Measurements from ENCODE around the gene CCDC12. TPM values are rescaled to one million over a fixed set of nuclear protein-coding genes. Genes with fewer than 3 reads are reported as not detected.
A peak's percentile ranks its signal among the peaks of the same experiment; 100 is the strongest.

CCDC12 gene
- total RNA-seq, 1 experiment from 2014 or later, result 44.2 TPM

GRCh38 chr3:46883830-46884185 is 92.7 kb downstream of the CCDC12 start:
- Histone ChIP-seq H3K4me2 (ENCODE audit: low read length) (no peak overlapping the region), H3K9ac (ENCODE audit: low read length) (no peak overlapping the region), H3K9me3 (ENCODE audit: low read length) (no peaks in the 10 kb centered on the region), H3K4me1 (ENCODE audit: insufficient read depth, low read length) (no peaks in the 10 kb centered on the region), H4K20me1 (ENCODE audit: low read length) (no peaks in the 10 kb centered on the region), H3F3A (ENCODE audit: low read length, unreplicated experiment) (no peaks in the 10 kb centered on the region), H2AFZ (ENCODE audit: low read length) (no peak overlapping the region), H3K27ac (ENCODE audit: low read length) (no peak overlapping the region), H3K4me3 (ENCODE audit: low read length) (no peak overlapping the region), H3K27me3 (ENCODE audit: low read length) (peaks cover 28% of the 10 kb centered on the region), H3K9me2 (replicated peaks; ENCODE audit: low read length) (no peaks in the 10 kb centered on the region), H3K79me2 (ENCODE audit: low read length) (no peaks in the 10 kb centered on the region), H3K36me3 (ENCODE audit: low read depth, low read length) (no peaks in the 10 kb centered on the region)
- DNase-seq, result no peak
- CTCF ChIA-PET, result no interaction called here
- TF ChIP-seq CTCF (conservative IDR thresholded peaks at IDR 0.05; ENCODE audit: low read depth, low read length) (no peak), EZH2phosphoT487 (IDR thresholded peaks at IDR 0.05; ENCODE audit: borderline replicate concordance, low read length) (no peak), EZH2 (IDR thresholded peaks at IDR 0.05; ENCODE audit: low read length, unreplicated experiment) (no peak)
- intact Hi-C loops (cut with micrococcal nuclease), result no loop called here
- POLR2A ChIA-PET (ENCODE audit: unreplicated experiment), result no interaction called here
- no peak for ATAC-seq
- BruUV-seq (replicated peaks), result no TSS peak

- H3K36me3 ChIP-seq (ENCODE audit: low read depth, low read length), result no peaks in the 10 kb centered on the region
- no TSS peak for BruUV-seq (replicated peaks)
- H3F3A ChIP-seq (ENCODE audit: low read length, unreplicated experiment), result no peaks in the 10 kb centered on the region
- no peak overlapping the region for H2AFZ ChIP-seq (ENCODE audit: low read length)
- intact Hi-C loops (cut with micrococcal nuclease), result no loop called here
- no peaks in the 10 kb centered on the region for H3K9me2 ChIP-seq (replicated peaks; ENCODE audit: low read length)
- H3K4me2 ChIP-seq (ENCODE audit: low read length), result peak overlapping the region; percentile 89; the same call in 1 of the 2 replicates
- DNase-seq (no peak), ATAC-seq (no peak)
- H3K79me2 ChIP-seq (ENCODE audit: low read length), result no peaks in the 10 kb centered on the region
- no peak overlapping the region for H3K27ac ChIP-seq (ENCODE audit: low read length)
- H3K4me3 ChIP-seq (ENCODE audit: low read length), result no peak overlapping the region
- H3K4me1 ChIP-seq (ENCODE audit: insufficient read depth, low read length), result no peaks in the 10 kb centered on the region
- H3K9me3 ChIP-seq (ENCODE audit: low read length), result no peaks in the 10 kb centered on the region
- no peaks in the 10 kb centered on the region for H4K20me1 ChIP-seq (ENCODE audit: low read length)
- CTCF ChIA-PET, result no interaction called here
- H3K9ac ChIP-seq (ENCODE audit: low read length), result no peak overlapping the region
- TF ChIP-seq CTCF (conservative IDR thresholded peaks at IDR 0.05; ENCODE audit: low read depth, low read length), result no peak
- peaks cover 28% of the 10 kb centered on the region for H3K27me3 ChIP-seq (ENCODE audit: low read length)
- POLR2A ChIA-PET (ENCODE audit: unreplicated experiment), result no interaction called here
These were observed 93.3 kb downstream of the CCDC12 start for GRCh38 chr3:46883054-46883829.

- DNase-seq (no peak), ATAC-seq (peak; percentile 45)
- CTCF ChIA-PET, result no interaction called here
- H3K4me3 ChIP-seq (ENCODE audit: low read length), result peak overlapping the region; percentile 66
- TF ChIP-seq CTCF (conservative IDR thresholded peaks at IDR 0.05; ENCODE audit: low read depth, low read length) (no peak), EZH2 (IDR thresholded peaks at IDR 0.05; ENCODE audit: low read length, unreplicated experiment) (peak; percentile 99), EZH2phosphoT487 (IDR thresholded peaks at IDR 0.05; ENCODE audit: borderline replicate concordance, low read length) (peak; percentile 82; the same call in 1 of the 2 replicates)
- POLR2A ChIA-PET (ENCODE audit: unreplicated experiment), result no interaction called here
- peaks cover 28% of the 10 kb centered on the region for H3K27me3 ChIP-seq (ENCODE audit: low read length)
- no peaks in the 10 kb centered on the region for H3K79me2 ChIP-seq (ENCODE audit: low read length)
- H3K27ac ChIP-seq (ENCODE audit: low read length), result no peak overlapping the region
- H2AFZ ChIP-seq (ENCODE audit: low read length), result peak overlapping the region; percentile 74
- H3K4me2 ChIP-seq (ENCODE audit: low read length), result peak overlapping the region; percentile 89
- H3K4me1 ChIP-seq (ENCODE audit: insufficient read depth, low read length), result no peaks in the 10 kb centered on the region
- intact Hi-C loops (cut with micrococcal nuclease), result no loop called here
- no peaks in the 10 kb centered on the region for H3K9me2 ChIP-seq (replicated peaks; ENCODE audit: low read length)
- no peak overlapping the region for H3K9ac ChIP-seq (ENCODE audit: low read length)
- no peaks in the 10 kb centered on the region for H3K9me3 ChIP-seq (ENCODE audit: low read length)
- no peaks in the 10 kb centered on the region for H3K36me3 ChIP-seq (ENCODE audit: low read depth, low read length)
- no peaks in the 10 kb centered on the region for H3F3A ChIP-seq (ENCODE audit: low read length, unreplicated experiment)
- no TSS peak for BruUV-seq (replicated peaks)
- H4K20me1 ChIP-seq (ENCODE audit: low read length), result no peaks in the 10 kb centered on the region
These were observed 94.0 kb downstream of the CCDC12 start for GRCh38 chr3:46882377-46883053.
